Heart left ventricle (tissue), 16 donors: ENCODE data around the gene FOLR3. TPM values are rescaled to one million over a fixed set of nuclear protein-coding genes. Genes with fewer than 3 reads are reported as not detected.

Experiments
- ATAC-seq, 4 donors: fragments of 200-7000 bp; cut with Tn5 transposase; one replicate each; pipeline ENCODE4 v1.9.1; 2020 to 2022; ENCODE audit warnings: moderate library complexity in 4 of 4, mild to moderate bottlenecking in 3 of 4, moderate number of reproducible peaks in 1 of 4
- DNase-seq, 5 donors: peaks; one replicate each; pipeline ENCODE4 v3.0.0-alpha.2; 2020
- H3K27ac ChIP-seq, 12 donors: fragments of 200-600 bp; sonication (generic) in 4 of 12; one replicate each; pipeline versions ENCODE4 v1.5.0 to v1.8.0; 2016 to 2022; ENCODE audit warnings: mild to moderate bottlenecking in 2 of 12
- H3K27me3 ChIP-seq, 9 donors: fragments of 200-600 bp; sonication (generic) in 2 of 9; one replicate each; pipeline versions ENCODE4 v1.5.1 to v1.8.0; 2016 to 2022; ENCODE audit warnings: mild to moderate bottlenecking in 3 of 9
- H3K36me3 ChIP-seq, 9 donors: fragments of 200-600 bp; sonication (generic) in 2 of 9; one replicate each; pipeline versions ENCODE4 v1.5.0 to v1.8.0; 2018 to 2022; ENCODE audit warnings: mild to moderate bottlenecking in 2 of 9
- H3K4me1 ChIP-seq, 12 donors: fragments of 200-600 bp; sonication (generic) in 4 of 12; one replicate each; pipeline versions ENCODE4 v1.5.0 to v1.8.0; 2016 to 2022; ENCODE audit warnings: mild to moderate bottlenecking in 3 of 12
- H3K4me3 ChIP-seq, 12 donors: fragments of 200-600 bp; sonication (generic) in 4 of 12; one replicate each; pipeline versions ENCODE4 v1.5.0 to v1.8.0; 2017 to 2022; ENCODE audit warnings: mild to moderate bottlenecking in 9 of 12, moderate library complexity in 4 of 12
- H3K9me3 ChIP-seq, 12 donors: fragments of 200-600 bp; sonication (generic) in 4 of 12; one replicate each; pipeline versions ENCODE4 v1.5.0 to v1.8.0; 2016 to 2022; ENCODE audit warnings: mild to moderate bottlenecking in 1 of 12
- POLR2A ChIP-seq, 2 donors: fragments of 450-650 bp; IDR thresholded peaks; one replicate each; pipeline ENCODE4 v1.6.1; 2017; ENCODE audit warnings: antibody characterized with exemption in 2 of 2, mild to moderate bottlenecking in 2 of 2, moderate library complexity in 2 of 2
- WGBS, 4 donors: extraction: QIAGEN DNeasy Blood & Tissue Kit in 2 of 4; methylation state at CpG; one replicate each; pipeline versions ENCODE4 v1.1.5 to v1.1.7; 2013 to 2018; 5-methylcytosine and 5-hydroxymethylcytosine counted together
- intact Hi-C, 10 donors: fragments of 100-400 bp; cut with DNase I; formaldehyde crosslinking; loops; one replicate each; pipeline versions ENCODE4 v1.11.1 to v1.14.2; 2022
- polyA plus RNA-seq, 2 donors: library from polyadenylated mRNA; stranded (reverse); fragments of 200-250 nt; gene quantifications; one replicate each; pipeline ENCODE4 v1.2.3, GENCODE V29; 2013
- total RNA-seq, 9 donors: library from RNA; depleted of rRNA in 2 of 9; stranded (reverse); fragments of >200 nt in 2 of 9; fragmentation: NEBNext Ultra II Directional in 3 of 9; extraction: Animal tissue kit (Norgen Biotek cat#: 25700) in 3 of 9; gene quantifications; one replicate each; pipeline versions ENCODE4 v1.1.0 to v1.2.4, GENCODE V29; 2016 to 2023
- TF ChIP-seq, protein P1 (sequence below), 12 donors: fragments of 200-600 bp; sonication (generic) in 4 of 12; IDR thresholded peaks; one replicate each; pipeline versions ENCODE4 v1.5.0 to v1.8.0; 2018 to 2022; ENCODE audit warnings: antibody characterized with exemption in 12 of 12, mild to moderate bottlenecking in 5 of 12
- donor health status: ischemic (EF 13 %, LVEDD 7.1; RV severe dilation, severe dysfunction).
- donor health status: healthy with polysubstance abuse.
- donor health status: DM: no; HTN: yes; CAD: no.
- donor health status: DM: no; HTN: no; CAD: no.
- donor health status: ischemic (EF 25% LVEDD 6.9; RV normal size, moderate dysfunction).
- donor health status: ischemic (EF 25% LVEDD 5.7; RV mildly dilated, moderate dysfunction).
- donor health status: healthy.
- donor health status: DM: yes; HTN: yes; CAD: no.
- donor health status: ischemic (EF 35%, LVEDD 5.7; RV mildly dilated, moderate dysfunction).
- donor health status: nonischemic (EF 11% LVEDD 7.7; RV severe dilation, severe dysfunction).
- donor health status: DM: yes; HTN: yes; CAD: no.
- donor health status: PGD.
- donor health status: ischemic (EF 29% LVEDD 5.4; RV normal size, mild dysfunction).
- donor health status: nonischemic (EF 23%, LVEDD 6.1; RV moderate dilation, normal function).

Gene FOLR3
- total and polyA plus RNA-seq, 11 donors: 0.43 to 1.1 (median 0.85) TPM; not detected in 7

DNA sequence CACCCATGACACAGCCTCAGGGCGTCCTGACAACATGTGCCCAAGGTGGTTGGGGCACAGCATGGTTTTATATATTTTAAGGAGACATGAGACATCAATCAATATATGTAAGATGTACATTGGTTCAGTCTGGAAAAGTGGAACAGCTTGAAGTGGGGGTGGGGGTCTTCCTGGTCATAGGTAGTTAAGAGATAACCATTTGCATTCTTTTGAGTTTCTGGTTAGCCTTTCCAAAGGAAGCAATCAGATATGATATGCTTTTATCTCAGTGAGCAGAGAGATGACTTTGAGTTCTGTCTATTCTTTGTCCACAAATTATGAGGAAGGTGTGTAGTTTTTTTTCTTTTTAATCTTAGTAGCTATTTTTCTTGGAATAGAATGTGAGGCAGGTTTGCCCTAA lies 12.9 kb upstream of the FOLR3 start:
- ATAC-seq (no peak), DNase-seq (no peak)
- no peak overlapping the region for H3K27ac ChIP-seq
- no peaks in the 10 kb centered on the region for H3K36me3 ChIP-seq
- WGBS, 4 donors: 78 to 86% (median 84%) methylated on average over 1 of the region's 1 CpG
- no peak overlapping the region for H3K4me3 ChIP-seq
- TF ChIP-seq POLR2A (IDR thresholded peaks at IDR 0.05): no peak
- TF ChIP-seq, protein P1, sequence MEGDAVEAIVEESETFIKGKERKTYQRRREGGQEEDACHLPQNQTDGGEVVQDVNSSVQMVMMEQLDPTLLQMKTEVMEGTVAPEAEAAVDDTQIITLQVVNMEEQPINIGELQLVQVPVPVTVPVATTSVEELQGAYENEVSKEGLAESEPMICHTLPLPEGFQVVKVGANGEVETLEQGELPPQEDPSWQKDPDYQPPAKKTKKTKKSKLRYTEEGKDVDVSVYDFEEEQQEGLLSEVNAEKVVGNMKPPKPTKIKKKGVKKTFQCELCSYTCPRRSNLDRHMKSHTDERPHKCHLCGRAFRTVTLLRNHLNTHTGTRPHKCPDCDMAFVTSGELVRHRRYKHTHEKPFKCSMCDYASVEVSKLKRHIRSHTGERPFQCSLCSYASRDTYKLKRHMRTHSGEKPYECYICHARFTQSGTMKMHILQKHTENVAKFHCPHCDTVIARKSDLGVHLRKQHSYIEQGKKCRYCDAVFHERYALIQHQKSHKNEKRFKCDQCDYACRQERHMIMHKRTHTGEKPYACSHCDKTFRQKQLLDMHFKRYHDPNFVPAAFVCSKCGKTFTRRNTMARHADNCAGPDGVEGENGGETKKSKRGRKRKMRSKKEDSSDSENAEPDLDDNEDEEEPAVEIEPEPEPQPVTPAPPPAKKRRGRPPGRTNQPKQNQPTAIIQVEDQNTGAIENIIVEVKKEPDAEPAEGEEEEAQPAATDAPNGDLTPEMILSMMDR (IDR thresholded peaks at IDR 0.05): no peak
- H3K27me3 ChIP-seq: peaks cover 0 to 7% (median 0%) of the 10 kb centered on the region in 9 donors
- H3K9me3 ChIP-seq: no peaks in the 10 kb centered on the region
- intact Hi-C loops: no loop called here
- no peaks in the 10 kb centered on the region for H3K4me1 ChIP-seq

DNA sequence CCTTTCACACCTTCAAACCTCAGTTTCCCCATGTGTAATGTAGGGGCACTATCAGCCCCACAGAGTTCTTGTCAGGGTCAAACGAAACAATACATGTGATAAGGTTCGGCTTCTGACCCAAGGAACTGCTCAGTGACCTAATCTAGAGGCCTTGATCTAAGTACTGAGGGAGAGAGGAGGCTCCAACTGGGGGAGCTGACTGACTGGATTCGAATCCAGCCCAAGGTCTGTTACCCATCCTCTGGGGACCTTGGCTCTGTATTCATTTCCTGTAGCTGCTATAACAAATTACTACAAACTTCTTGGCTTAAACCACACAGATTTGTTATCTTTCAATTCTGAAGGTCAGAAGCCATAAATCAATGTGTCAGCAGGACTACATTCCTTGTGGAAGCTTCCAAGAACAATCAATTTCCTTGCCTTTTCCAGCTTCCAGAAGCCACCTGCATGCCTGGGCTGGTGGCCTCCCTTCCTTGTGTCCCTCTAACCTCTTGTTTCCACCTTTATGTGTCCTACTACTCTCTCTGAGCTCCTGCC lies 12.3 kb upstream of the FOLR3 start:
- WGBS, 4 donors: 53 to 65% (median 55%) methylated on average over 3 of the region's 3 CpGs
- no peak for DNase-seq
- no peak overlapping the region for H3K27ac ChIP-seq
- peaks cover 0 to 3% (median 0%) of the 10 kb centered on the region in 12 donors for H3K9me3 ChIP-seq
- H3K4me3 ChIP-seq: no peak overlapping the region
- no peaks in the 10 kb centered on the region for H3K4me1 ChIP-seq
- TF ChIP-seq POLR2A (IDR thresholded peaks at IDR 0.05): no peak
- TF ChIP-seq, protein P1 (IDR thresholded peaks at IDR 0.05): no peak
- intact Hi-C loops: no loop called here
- H3K36me3 ChIP-seq: no peaks in the 10 kb centered on the region
- peaks cover 0 to 3% (median 0%) of the 10 kb centered on the region in 9 donors for H3K27me3 ChIP-seq
- ATAC-seq: no peak

DNA sequence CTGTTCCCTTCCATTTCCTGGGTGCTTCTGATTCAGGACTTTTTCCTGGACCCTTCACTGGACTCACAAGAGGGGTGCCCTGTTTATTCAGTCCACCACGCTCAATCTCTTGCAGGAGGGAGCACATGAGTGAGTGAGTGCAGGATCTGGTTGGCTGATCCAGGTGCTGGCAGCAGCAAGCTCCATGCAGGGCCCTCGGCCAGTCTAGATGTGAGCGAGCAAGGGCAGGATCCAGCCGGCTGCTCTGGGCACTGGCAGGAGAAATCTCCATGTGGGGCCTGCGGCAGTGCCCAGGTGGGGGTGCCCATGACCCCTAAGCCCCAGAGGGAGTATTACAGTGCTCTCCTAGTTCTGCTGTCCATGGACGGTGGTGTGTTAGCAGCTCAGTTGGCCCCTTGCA lies 11.5 kb upstream of the FOLR3 start:
- Histone ChIP-seq H3K4me3 (no peak overlapping the region), H3K27ac (no peak overlapping the region), H3K27me3 (peaks cover 0 to 3% (median 0%) of the 10 kb centered on the region in 9 donors), H3K9me3 (peaks cover 0 to 5% (median 0%) of the 10 kb centered on the region in 12 donors), H3K36me3 (no peaks in the 10 kb centered on the region), H3K4me1 (no peaks in the 10 kb centered on the region)
- DNase-seq: no peak
- 81 to 94% (median 93%) methylated on average over 2 to 6 of the region's 6 CpGs for WGBS, 4 donors
- intact Hi-C loops: no loop called here
- ATAC-seq: no peak
- no peak for TF ChIP-seq POLR2A (IDR thresholded peaks at IDR 0.05)
- TF ChIP-seq, protein P1 (IDR thresholded peaks at IDR 0.05): no peak

DNA sequence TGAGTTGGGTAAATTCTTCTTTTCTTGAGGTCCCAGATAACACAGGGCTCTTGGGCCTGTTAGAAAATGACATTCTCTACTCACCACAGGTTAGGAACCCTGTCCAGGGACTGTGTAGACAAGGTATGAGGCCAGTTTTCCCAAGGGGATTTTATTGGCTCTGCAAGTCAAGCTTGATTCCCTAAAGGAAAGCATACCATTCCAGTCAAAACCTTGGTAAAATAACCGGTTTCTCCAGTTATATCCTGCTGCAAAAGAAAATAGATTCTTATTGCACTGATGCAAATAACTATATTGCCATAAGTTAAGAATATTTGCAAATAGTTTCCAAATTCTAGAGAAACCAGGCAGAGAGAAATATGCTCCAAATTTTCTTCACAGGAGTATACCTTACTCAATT lies 9.6 kb upstream of the FOLR3 start:
- Histone ChIP-seq H3K4me3 (no peak overlapping the region), H3K9me3 (peaks cover 0 to 5% (median 0%) of the 10 kb centered on the region in 12 donors), H3K27ac (no peak overlapping the region), H3K36me3 (no peaks in the 10 kb centered on the region), H3K4me1 (no peaks in the 10 kb centered on the region), H3K27me3 (peaks cover 0 to 1% (median 0%) of the 10 kb centered on the region in 9 donors)
- WGBS, 4 donors: 49 to 74% (median 62%) methylated on average over 1 of the region's 1 CpG
- no peak for ATAC-seq
- intact Hi-C loops: no loop called here
- no peak for DNase-seq
- TF ChIP-seq, protein P1 (IDR thresholded peaks at IDR 0.05): no peak
- TF ChIP-seq POLR2A (IDR thresholded peaks at IDR 0.05): no peak
